ENCODE results near the gene RPL10A. TPM values are rescaled to one million over a fixed set of nuclear protein-coding genes. Genes with fewer than 3 reads are reported as not detected.

RPL10A gene
- total RNA-seq, 1 experiment from 2014 or later, result 828 TPM

- H3K9me3 Mint-ChIP-seq (ENCODE audit: low read depth, unreplicated experiment), result peaks cover 2% of the 10 kb centered on the region
Measured at GRCh38 chr6:35497571-35498421, 29.6 kb downstream of the RPL10A start.

GRCh38 chr6:35498422-35499067 is 30.3 kb downstream of the RPL10A start:
- no peak for DNase-seq
- TSS peak; percentile 43 for BruUV-seq (replicated peaks)
- peak overlapping the region; percentile 87 for H3K27ac Mint-ChIP-seq (ENCODE audit: unreplicated experiment)
- TF ChIP-seq, protein P1, sequence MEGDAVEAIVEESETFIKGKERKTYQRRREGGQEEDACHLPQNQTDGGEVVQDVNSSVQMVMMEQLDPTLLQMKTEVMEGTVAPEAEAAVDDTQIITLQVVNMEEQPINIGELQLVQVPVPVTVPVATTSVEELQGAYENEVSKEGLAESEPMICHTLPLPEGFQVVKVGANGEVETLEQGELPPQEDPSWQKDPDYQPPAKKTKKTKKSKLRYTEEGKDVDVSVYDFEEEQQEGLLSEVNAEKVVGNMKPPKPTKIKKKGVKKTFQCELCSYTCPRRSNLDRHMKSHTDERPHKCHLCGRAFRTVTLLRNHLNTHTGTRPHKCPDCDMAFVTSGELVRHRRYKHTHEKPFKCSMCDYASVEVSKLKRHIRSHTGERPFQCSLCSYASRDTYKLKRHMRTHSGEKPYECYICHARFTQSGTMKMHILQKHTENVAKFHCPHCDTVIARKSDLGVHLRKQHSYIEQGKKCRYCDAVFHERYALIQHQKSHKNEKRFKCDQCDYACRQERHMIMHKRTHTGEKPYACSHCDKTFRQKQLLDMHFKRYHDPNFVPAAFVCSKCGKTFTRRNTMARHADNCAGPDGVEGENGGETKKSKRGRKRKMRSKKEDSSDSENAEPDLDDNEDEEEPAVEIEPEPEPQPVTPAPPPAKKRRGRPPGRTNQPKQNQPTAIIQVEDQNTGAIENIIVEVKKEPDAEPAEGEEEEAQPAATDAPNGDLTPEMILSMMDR (IDR thresholded peaks at IDR 0.05; ENCODE audit: unreplicated experiment), result no peak
- intact Hi-C loops (cut with micrococcal nuclease; ENCODE audit: unreplicated experiment), result no loop called here
- peaks cover 40% of the 10 kb centered on the region for H3K36me3 Mint-ChIP-seq (ENCODE audit: insufficient read depth, unreplicated experiment)
- CTCF ChIA-PET, result interaction anchor here (1.0 kb wide), 1 partner anchor 9 kb away, joined by 4 read pairs; no protein-coding TSS in a partner anchor
- H3K4me1 Mint-ChIP-seq (ENCODE audit: low read depth, unreplicated experiment), result peaks cover 18% of the 10 kb centered on the region
- no peaks in the 10 kb centered on the region for H3K27me3 Mint-ChIP-seq (ENCODE audit: unreplicated experiment)
- H3K9me3 Mint-ChIP-seq (ENCODE audit: low read depth, unreplicated experiment), result peaks cover 2% of the 10 kb centered on the region
- H3K4me3 Mint-ChIP-seq (ENCODE audit: low read depth, unreplicated experiment), result peak overlapping the region; percentile 70

More at GRCh38 chr6:35497571-35498421, 29.6 kb downstream of the RPL10A start:
- BruUV-seq (replicated peaks), result no TSS peak
- intact Hi-C loops (cut with micrococcal nuclease; ENCODE audit: unreplicated experiment), result no loop called here
- DNase-seq, result peak; percentile 57
- peak overlapping the region; percentile 70 for H3K4me3 Mint-ChIP-seq (ENCODE audit: low read depth, unreplicated experiment)
- peak overlapping the region; percentile 87 for H3K27ac Mint-ChIP-seq (ENCODE audit: unreplicated experiment)
- CTCF ChIA-PET, result interaction anchor here (0.6 to 1.0 kb wide), 2 partner anchors 10 to 93 kb away, joined by 4 to 5 read pairs; no protein-coding TSS in a partner anchor
- no peaks in the 10 kb centered on the region for H3K27me3 Mint-ChIP-seq (ENCODE audit: unreplicated experiment)
- peaks cover 25% of the 10 kb centered on the region for H3K4me1 Mint-ChIP-seq (ENCODE audit: low read depth, unreplicated experiment)
- TF ChIP-seq, protein P1 (IDR thresholded peaks at IDR 0.05; ENCODE audit: unreplicated experiment), result no peak
- peaks cover 39% of the 10 kb centered on the region for H3K36me3 Mint-ChIP-seq (ENCODE audit: insufficient read depth, unreplicated experiment)

GRCh38 chr6:35499372-35499771 is 31.2 kb downstream of the RPL10A start:
- no peaks in the 10 kb centered on the region for H3K27me3 Mint-ChIP-seq (ENCODE audit: unreplicated experiment)
- no peak overlapping the region for H3K27ac Mint-ChIP-seq (ENCODE audit: unreplicated experiment)
- peaks cover 2% of the 10 kb centered on the region for H3K9me3 Mint-ChIP-seq (ENCODE audit: low read depth, unreplicated experiment)
- TF ChIP-seq, protein P1 (IDR thresholded peaks at IDR 0.05; ENCODE audit: unreplicated experiment), result no peak
- intact Hi-C loops (cut with micrococcal nuclease; ENCODE audit: unreplicated experiment), result no loop called here
- CTCF ChIA-PET, result no interaction called here
- no TSS peak for BruUV-seq (replicated peaks)
- no peak for DNase-seq
- H3K36me3 Mint-ChIP-seq (ENCODE audit: insufficient read depth, unreplicated experiment), result peaks cover 40% of the 10 kb centered on the region
- peaks cover 10% of the 10 kb centered on the region for H3K4me1 Mint-ChIP-seq (ENCODE audit: low read depth, unreplicated experiment)
- no peak overlapping the region for H3K4me3 Mint-ChIP-seq (ENCODE audit: low read depth, unreplicated experiment)

- DNase-seq, result no peak
- Mint-ChIP-seq H3K9me3 (ENCODE audit: low read depth, unreplicated experiment) (peaks cover 2% of the 10 kb centered on the region), H3K4me3 (ENCODE audit: low read depth, unreplicated experiment) (no peak overlapping the region), H3K36me3 (ENCODE audit: insufficient read depth, unreplicated experiment) (peaks cover 35% of the 10 kb centered on the region), H3K27ac (ENCODE audit: unreplicated experiment) (no peak overlapping the region), H3K27me3 (ENCODE audit: unreplicated experiment) (peaks cover 2% of the 10 kb centered on the region), H3K4me1 (ENCODE audit: low read depth, unreplicated experiment) (peaks cover 10% of the 10 kb centered on the region)
- CTCF ChIA-PET, result no interaction called here
- intact Hi-C loops (cut with micrococcal nuclease; ENCODE audit: unreplicated experiment), result no loop called here
- TF ChIP-seq, protein P1 (IDR thresholded peaks at IDR 0.05; ENCODE audit: unreplicated experiment), result no peak
- BruUV-seq (replicated peaks), result no TSS peak
Measured at GRCh38 chr6:35500782-35501181, 32.6 kb downstream of the RPL10A start.

Measured in Calu3 (cell line).